IMR-90 (cell line): Measurements from ENCODE around the gene EGLN3.

Experiments used
- FOS ChIP-seq: fragments of 150-350 bp; IDR thresholded peaks from 2 replicates; pipeline ENCODE4 v1.6.1; 2016; ENCODE audit warnings: low read depth, low read length
- POLR2A ChIP-seq: IDR thresholded peaks from 2 replicates; pipeline ENCODE4 v1.6.1; 2012; ENCODE audit warnings: mild to moderate bottlenecking, low read depth, low read length
- RFX5 ChIP-seq: IDR thresholded peaks from 2 replicates; pipeline ENCODE4 v1.8.0; 2012; ENCODE audit warnings: low read depth, mild to moderate bottlenecking, low read length, moderate library complexity
- TF ChIP-seq, protein P1 (sequence below): conservative IDR thresholded peaks from 2 replicates; pipeline ENCODE4 v1.5.1; 2012; ENCODE audit warnings: mild to moderate bottlenecking, low read depth, low read length, improper control_type of control experiment

DNA sequence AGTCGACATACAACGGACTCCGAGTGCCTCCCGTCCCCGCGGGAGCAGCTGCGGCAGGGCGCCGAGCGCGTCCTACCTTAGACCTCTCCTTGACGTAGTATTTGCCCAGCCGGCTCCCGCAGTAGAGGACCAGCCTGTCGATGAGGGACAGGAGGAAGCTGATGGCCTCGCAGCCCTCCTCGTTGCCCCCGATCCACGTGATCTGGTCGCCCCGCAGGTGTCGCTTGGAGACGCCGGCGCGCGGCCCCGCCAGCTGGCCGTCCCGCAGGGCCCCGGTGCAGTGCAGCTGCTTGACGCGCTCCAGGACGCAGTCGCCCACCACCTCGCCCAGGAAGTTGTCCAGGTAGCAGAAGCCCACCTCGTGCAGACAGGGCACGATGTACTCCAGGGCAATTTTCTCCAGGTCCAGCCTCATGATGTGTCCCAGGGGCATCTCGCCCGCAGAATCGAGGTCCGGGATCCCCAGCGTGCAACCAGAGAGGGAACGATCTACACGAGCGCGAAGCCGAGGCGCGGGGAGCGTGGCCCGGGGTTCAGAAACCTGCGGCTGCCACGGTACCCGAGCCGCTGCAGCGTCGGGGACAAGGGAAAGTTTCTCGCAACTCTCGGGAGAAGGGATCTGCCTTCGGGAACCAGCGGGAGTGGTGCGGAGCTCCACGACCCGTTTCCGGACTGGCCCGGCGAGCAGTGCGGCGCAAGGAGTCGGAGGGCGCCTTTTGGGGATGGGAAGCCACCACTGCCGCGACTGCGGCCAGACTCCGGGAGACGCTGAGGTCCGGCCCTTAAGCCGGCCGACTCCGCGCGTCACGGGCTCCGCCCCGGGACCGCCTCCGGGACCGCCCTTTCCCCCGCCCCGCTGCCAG lies at the start of gene EGLN3:
- TF ChIP-seq POLR2A = no peak
- no peak for TF ChIP-seq RFX5
- TF ChIP-seq FOS = no peak
- TF ChIP-seq, protein P1, sequence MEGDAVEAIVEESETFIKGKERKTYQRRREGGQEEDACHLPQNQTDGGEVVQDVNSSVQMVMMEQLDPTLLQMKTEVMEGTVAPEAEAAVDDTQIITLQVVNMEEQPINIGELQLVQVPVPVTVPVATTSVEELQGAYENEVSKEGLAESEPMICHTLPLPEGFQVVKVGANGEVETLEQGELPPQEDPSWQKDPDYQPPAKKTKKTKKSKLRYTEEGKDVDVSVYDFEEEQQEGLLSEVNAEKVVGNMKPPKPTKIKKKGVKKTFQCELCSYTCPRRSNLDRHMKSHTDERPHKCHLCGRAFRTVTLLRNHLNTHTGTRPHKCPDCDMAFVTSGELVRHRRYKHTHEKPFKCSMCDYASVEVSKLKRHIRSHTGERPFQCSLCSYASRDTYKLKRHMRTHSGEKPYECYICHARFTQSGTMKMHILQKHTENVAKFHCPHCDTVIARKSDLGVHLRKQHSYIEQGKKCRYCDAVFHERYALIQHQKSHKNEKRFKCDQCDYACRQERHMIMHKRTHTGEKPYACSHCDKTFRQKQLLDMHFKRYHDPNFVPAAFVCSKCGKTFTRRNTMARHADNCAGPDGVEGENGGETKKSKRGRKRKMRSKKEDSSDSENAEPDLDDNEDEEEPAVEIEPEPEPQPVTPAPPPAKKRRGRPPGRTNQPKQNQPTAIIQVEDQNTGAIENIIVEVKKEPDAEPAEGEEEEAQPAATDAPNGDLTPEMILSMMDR = no peak
